GM13977 (cell line): ENCODE measurements around the gene EPHB1.

Source experiments
- DNase-seq: peaks from one replicate; pipeline ENCODE4 v3.0.0; 2012; ENCODE audit warnings: low spot score
- CTCF ChIP-seq: IDR thresholded peaks from 2 replicates; pipeline ENCODE4 v1.5.1; 2012; ENCODE audit warnings: mild to moderate bottlenecking, control low read depth; ENCODE audit not compliant: insufficient read depth; ENCODE audit errors: extremely low read depth, missing control alignments
- in situ Hi-C: fragments of 300-500 bp; cut with MboI; formaldehyde crosslinking; loops from one replicate; pipeline ENCODE4 v1.12.0; 2022; ENCODE audit warnings: low sequenced_read_pairs, low pct_unique_long_range_greater_than_20kb, mixed read lengths, inconsistent platforms; ENCODE audit not compliant: unreplicated experiment

The EPHB1 gene

GRCh38 chr3:135199137-135199536 is 404.1 kb downstream of the EPHB1 start:
- no peak for TF ChIP-seq CTCF
- in situ Hi-C loops: no loop called here
- no peak for DNase-seq

GRCh38 chr3:135203026-135203425 is 408.0 kb downstream of the EPHB1 start:
- no peak for DNase-seq
- no peak for TF ChIP-seq CTCF
- in situ Hi-C loops: no loop called here

GRCh38 chr3:135213213-135213612 is 418.2 kb downstream of the EPHB1 start:
- no peak for DNase-seq
- in situ Hi-C loops: no loop called here
- TF ChIP-seq CTCF: no peak

- in situ Hi-C loops: no loop called here
- no peak for TF ChIP-seq CTCF
- no peak for DNase-seq
These were observed 418.8 kb downstream of the EPHB1 start for GRCh38 chr3:135213822-135214221.

- in situ Hi-C loops: no loop called here
- no peak for DNase-seq
- no peak for TF ChIP-seq CTCF
These were observed 419.3 kb downstream of the EPHB1 start for GRCh38 chr3:135214400-135214799.

- in situ Hi-C loops: no loop called here
- no peak for TF ChIP-seq CTCF
- DNase-seq: no peak
These were observed 420.5 kb downstream of the EPHB1 start for GRCh38 chr3:135215516-135215915.

GRCh38 chr3:135216659-135217058 is 421.6 kb downstream of the EPHB1 start:
- in situ Hi-C loops: no loop called here
- DNase-seq: no peak
- no peak for TF ChIP-seq CTCF
